GM21390 (cell line): ENCODE data around the gene CXorf49B.

Source experiments
- ATAC-seq: cut with Tn5 transposase; IDR thresholded peaks from one replicate; pipeline ENCODE4 v1.9.1; 2021; ENCODE audit not compliant: unreplicated experiment

The CXorf49B gene

DNA sequence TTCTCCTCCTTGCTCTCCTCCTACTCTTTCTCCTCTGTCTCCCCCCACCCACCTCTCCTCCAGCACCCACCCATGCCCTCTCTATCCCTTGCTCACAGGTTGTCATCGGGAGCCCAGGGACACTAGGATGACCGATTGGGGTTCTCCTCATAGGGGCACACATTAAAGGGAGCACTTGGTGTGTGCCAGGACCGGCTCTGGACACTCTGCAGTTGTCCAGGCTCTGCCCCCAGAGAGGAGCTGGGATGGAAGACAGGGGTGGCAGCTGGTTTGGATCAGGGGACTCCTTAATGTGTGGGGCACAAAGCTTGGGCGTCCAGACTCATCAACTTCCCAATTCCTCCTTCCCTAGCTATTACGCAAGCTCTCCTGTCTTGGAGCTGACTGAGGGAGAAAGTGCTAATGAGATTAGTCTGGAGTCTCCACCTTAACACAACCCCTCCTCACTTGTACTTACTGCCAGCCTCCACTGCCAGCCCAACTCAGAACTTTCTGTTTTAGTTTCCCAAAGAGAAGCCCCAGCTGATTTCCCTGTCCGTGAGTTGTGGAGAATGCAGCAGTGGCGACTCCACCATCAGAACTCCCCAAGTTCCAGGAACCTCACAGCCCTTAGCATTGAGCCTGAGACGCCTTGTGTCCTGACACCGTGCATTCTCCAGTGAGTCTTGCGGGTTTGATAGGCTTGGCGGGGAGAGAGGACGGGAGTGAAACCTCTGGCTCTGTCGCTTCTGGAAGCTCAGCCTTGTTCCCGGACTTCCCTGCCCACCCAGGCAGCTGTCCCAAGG lies 52.2 kb downstream of the CXorf49B start:
- no peak for ATAC-seq

DNA sequence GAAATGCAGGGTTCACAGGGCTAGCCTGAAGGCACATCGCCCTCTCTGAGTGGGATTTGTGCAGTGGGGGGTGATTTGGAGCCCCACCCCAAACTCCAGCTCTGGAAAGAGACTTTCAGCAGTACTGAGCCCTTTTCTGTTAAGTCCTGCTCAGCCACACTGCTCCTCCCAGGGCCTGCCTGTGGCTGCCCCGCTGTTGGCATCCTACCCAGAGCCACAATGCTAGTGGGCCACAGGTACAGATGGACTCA lies 52.7 kb downstream of the CXorf49B start:
- no peak for ATAC-seq
